Common myeloid progenitor, CD34-positive (primary cell): ENCODE data around the gene CAGE1. TPM values are rescaled to one million over a fixed set of nuclear protein-coding genes. Genes with fewer than 3 reads are reported as not detected.

ENCODE experiments used
- CTCF ChIA-PET: fragments of 350-600 bp; sonication (Branson Sonifier 250); formaldehyde crosslinking; loops from one replicate; lab custom pipeline; 2021; ENCODE audit warnings: antibody characterized with exemption; lab: Charles Lee
- POLR2A ChIA-PET: fragments of 350-600 bp; sonication (Branson Sonifier 250); formaldehyde crosslinking; loops from one replicate; lab custom pipeline; 2021; ENCODE audit warnings: antibody characterized with exemption; lab: Charles Lee
- DNase-seq, 3 donors: peaks; one replicate each; pipeline versions ENCODE4 v3.0.0 to v3.0.0-alpha.2; 2013
- H3K27ac ChIP-seq, 2 experiments: 1 replicate in 1 of 2; 2 replicates in 1 of 2; pipeline ENCODE4 v1.7.0; 2013; ENCODE audit warnings: inconsistent platforms in 2 of 2, low read length in 2 of 2, mild to moderate bottlenecking in 2 of 2, low read depth in 1 of 2, moderate library complexity in 1 of 2; ENCODE audit not compliant: severe bottlenecking in 2 of 2, insufficient read depth in 1 of 2, poor library complexity in 1 of 2
- H3K27me3 ChIP-seq, 5 experiments: replicated peaks in 2 of 5; 1 replicate in 3 of 5; 2 replicates in 2 of 5; pipeline versions ENCODE4 v1.6.1 to v1.7.0; 2013; ENCODE audit warnings: low read length in 4 of 5, mild to moderate bottlenecking in 2 of 5, moderate library complexity in 2 of 5, inconsistent platforms in 1 of 5; ENCODE audit not compliant: insufficient read depth in 5 of 5, control insufficient read depth in 4 of 5
- H3K36me3 ChIP-seq, 4 experiments: 1 replicate in 2 of 4; 2 replicates in 2 of 4; pipeline versions ENCODE4 v1.6.1 to v1.7.0; 2013; ENCODE audit warnings: low read length in 3 of 4, control low read depth in 1 of 4, mild to moderate bottlenecking in 1 of 4; ENCODE audit not compliant: control insufficient read depth in 4 of 4, insufficient read depth in 4 of 4
- H3K4me1 ChIP-seq, 4 experiments: 1 replicate in 3 of 4; 2 replicates in 1 of 4; pipeline versions ENCODE4 v1.6.1 to v1.7.1; 2013; ENCODE audit warnings: low read length in 3 of 4, mild to moderate bottlenecking in 3 of 4, control low read depth in 1 of 4, inconsistent platforms in 1 of 4, moderate library complexity in 1 of 4; ENCODE audit not compliant: control insufficient read depth in 4 of 4, insufficient read depth in 4 of 4; ENCODE audit errors: control extremely low read depth in 1 of 4
- H3K4me3 ChIP-seq, 7 experiments: 1 replicate in 4 of 7; 2 replicates in 3 of 7; pipeline versions ENCODE4 v1.5.1 to v1.7.0; 2013; ENCODE audit warnings: mild to moderate bottlenecking in 7 of 7, low read length in 6 of 7, moderate library complexity in 6 of 7, inconsistent platforms in 2 of 7, low read depth in 2 of 7, control low read depth in 1 of 7; ENCODE audit not compliant: insufficient read depth in 4 of 7, control insufficient read depth in 1 of 7; ENCODE audit errors: extremely low read depth in 1 of 7
- H3K9me3 ChIP-seq, 5 experiments: 1 replicate in 4 of 5; 2 replicates in 1 of 5; pipeline versions ENCODE4 v1.6.1 to v1.7.1; 2013; ENCODE audit warnings: low read length in 4 of 5, mild to moderate bottlenecking in 2 of 5, inconsistent platforms in 1 of 5, low read depth in 1 of 5, moderate library complexity in 1 of 5; ENCODE audit not compliant: control insufficient read depth in 4 of 5, insufficient read depth in 2 of 5; ENCODE audit errors: control extremely low read depth in 1 of 5
- WGBS: methylation state at CpG from one replicate; pipeline ENCODE4 v1.1.5; 2013; ENCODE audit not compliant: insufficient coverage; 5-methylcytosine and 5-hydroxymethylcytosine counted together
- polyA plus RNA-seq: library from polyadenylated mRNA; unstranded; fragments of 120-200 nt; gene quantifications from one replicate; pipeline ENCODE4 v1.2.1, GENCODE V29; 2013

CAGE1 gene
- polyA plus RNA-seq: 0.13 TPM

DNA sequence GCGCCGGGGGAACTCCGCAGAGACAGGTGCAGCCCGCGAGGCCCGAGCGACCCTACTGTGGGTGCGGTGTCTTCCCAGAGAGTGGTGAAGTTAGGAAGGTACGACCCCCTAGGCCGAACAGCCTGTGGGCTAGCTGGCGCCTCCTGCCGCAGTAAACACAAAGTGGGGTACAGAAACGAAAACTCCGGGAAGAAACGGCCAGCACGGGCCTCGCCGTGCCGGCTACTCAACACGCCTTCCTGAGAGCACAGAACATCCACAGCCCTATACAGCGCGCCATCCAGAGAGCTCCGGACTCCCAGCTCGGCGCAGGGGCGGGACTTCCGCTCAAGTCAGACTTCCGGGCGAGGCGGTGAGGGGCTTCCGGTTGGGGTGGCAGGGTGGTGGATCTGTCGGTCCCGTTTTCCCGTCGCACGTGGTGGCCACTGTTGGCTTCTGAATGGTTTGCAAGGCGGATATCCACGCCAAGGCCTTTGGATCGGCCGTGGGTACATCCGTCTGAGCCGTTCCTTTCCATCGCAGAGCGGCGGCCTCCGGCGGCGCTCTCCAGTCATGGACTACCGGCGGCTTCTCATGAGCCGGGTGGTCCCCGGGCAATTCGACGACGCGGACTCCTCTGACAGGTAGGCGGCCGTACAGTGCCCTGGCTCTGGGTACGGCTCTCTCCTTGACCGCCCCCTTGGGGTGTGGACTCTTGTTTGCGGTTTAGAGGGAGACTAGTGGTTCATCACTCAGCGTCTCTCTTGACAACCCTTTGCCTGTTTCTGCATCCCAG is at the start of gene CAGE1, which contains the start of gene RIOK1:
Gene CAGE1 (minus strand): TSS at position 292 of the 775 bp plus-strand sequence. CDS start 2,569 bp downstream, outside the sequence.
Gene RIOK1 (plus strand): TSS at position 358 of the 775 bp plus-strand sequence. CDS start 195 bp downstream, at position 553.
- Histone ChIP-seq H3K27ac (peak within 1 kb of the TSS; percentile 95 to 96), H3K27me3 (no peaks in the 10 kb centered on the region), H3K36me3 (peaks cover 8 to 14% (median 11%) of the 10 kb centered on the region in 4 experiments), H3K4me1 (peaks cover 16 to 30% (median 24%) of the 10 kb centered on the region in 4 experiments), H3K9me3 (no peaks in the 10 kb centered on the region), H3K4me3 (peak within 1 kb of the TSS; percentile 79 to 97 (median 85))
- CTCF ChIA-PET: interaction anchor here (1.0 to 2.6 kb wide), 10 partner anchors 9 to 210 kb away, joined by 3 to 12 read pairs (median 3); no protein-coding TSS in a partner anchor
- peak; percentile 97 to 99 (median 98) for DNase-seq
- POLR2A ChIA-PET: interaction anchor here (0.9 to 1.2 kb wide), 4 partner anchors 17 to 78 kb away, joined by 3 to 5 read pairs (median 4); partner anchors contain the start of gene SSR1
- 0% methylated on average over 54 of the region's 62 CpGs for WGBS

DNA sequence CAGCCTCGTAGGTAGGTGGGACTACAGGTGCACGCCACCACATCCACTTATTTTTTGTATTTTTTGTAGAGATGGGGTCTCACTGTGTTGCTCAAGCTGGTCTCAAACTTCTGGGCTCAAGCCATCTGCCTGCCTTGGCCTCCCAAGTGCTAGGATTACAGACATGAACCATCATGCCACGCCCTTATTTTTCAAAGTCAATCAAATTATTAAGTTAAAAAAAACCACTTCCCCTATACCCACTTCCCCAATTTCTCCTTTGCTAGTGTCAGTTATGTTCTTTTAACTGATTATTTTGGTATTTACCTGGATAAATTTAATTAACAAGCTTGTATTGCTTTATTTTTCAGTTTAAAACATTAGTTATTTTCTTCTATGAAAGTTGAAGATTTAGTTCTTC is 49.7 kb upstream of the CAGE1 start:
- H3K27me3 ChIP-seq: no peaks in the 10 kb centered on the region
- no peak overlapping the region for H3K27ac ChIP-seq
- DNase-seq: peak; percentile 54 to 81 (median 80)
- peaks cover 0 to 4% (median 0%) of the 10 kb centered on the region in 5 experiments for H3K9me3 ChIP-seq
- peaks cover 5 to 11% (median 8%) of the 10 kb centered on the region in 4 experiments for H3K4me1 ChIP-seq
- CTCF ChIA-PET: no interaction called here
- POLR2A ChIA-PET: interaction anchor here (0.8 kb wide), 1 partner anchor 313 kb away, joined by 3 read pairs; no protein-coding TSS in a partner anchor
- 0% methylated on average over 1 of the region's 3 CpGs for WGBS
- no peaks in the 10 kb centered on the region for H3K36me3 ChIP-seq
- no peak overlapping the region for H3K4me3 ChIP-seq

GRCh38 chr6:7438011-7438410 is 48.5 kb upstream of the CAGE1 start:
- H3K36me3 ChIP-seq: no peaks in the 10 kb centered on the region
- POLR2A ChIA-PET: no interaction called here
- WGBS: no CpG with 5 or more reads among the region's 3 CpGs
- no peak overlapping the region for H3K4me3 ChIP-seq
- no peak overlapping the region for H3K27ac ChIP-seq
- H3K27me3 ChIP-seq: peaks cover 0 to under 1% (median 0%) of the 10 kb centered on the region in 5 experiments
- peaks cover 5 to 11% (median 8%) of the 10 kb centered on the region in 4 experiments for H3K4me1 ChIP-seq
- peaks cover 0 to 4% (median 0%) of the 10 kb centered on the region in 5 experiments for H3K9me3 ChIP-seq
- DNase-seq: peak in 2 of 3 donors; percentile 22 to 25
- CTCF ChIA-PET: no interaction called here

- H3K9me3 ChIP-seq: peaks cover 0 to 4% (median 0%) of the 10 kb centered on the region in 5 experiments
- no peak overlapping the region for H3K4me3 ChIP-seq
- peaks cover 5 to 19% (median 16%) of the 10 kb centered on the region in 4 experiments for H3K4me1 ChIP-seq
- CTCF ChIA-PET: interaction anchor here (1.1 kb wide), 1 partner anchor 10 kb away, joined by 3 read pairs; no protein-coding TSS in a partner anchor
- H3K27me3 ChIP-seq: peaks cover 0 to 4% (median 0%) of the 10 kb centered on the region in 5 experiments
- H3K36me3 ChIP-seq: no peaks in the 10 kb centered on the region
- no CpG with 5 or more reads among the region's 1 CpG for WGBS
- no peak for DNase-seq
- H3K27ac ChIP-seq: no peak overlapping the region
- POLR2A ChIA-PET: no interaction called here
These were observed 45.1 kb upstream of the CAGE1 start for GRCh38 chr6:7434672-7435071.

DNA sequence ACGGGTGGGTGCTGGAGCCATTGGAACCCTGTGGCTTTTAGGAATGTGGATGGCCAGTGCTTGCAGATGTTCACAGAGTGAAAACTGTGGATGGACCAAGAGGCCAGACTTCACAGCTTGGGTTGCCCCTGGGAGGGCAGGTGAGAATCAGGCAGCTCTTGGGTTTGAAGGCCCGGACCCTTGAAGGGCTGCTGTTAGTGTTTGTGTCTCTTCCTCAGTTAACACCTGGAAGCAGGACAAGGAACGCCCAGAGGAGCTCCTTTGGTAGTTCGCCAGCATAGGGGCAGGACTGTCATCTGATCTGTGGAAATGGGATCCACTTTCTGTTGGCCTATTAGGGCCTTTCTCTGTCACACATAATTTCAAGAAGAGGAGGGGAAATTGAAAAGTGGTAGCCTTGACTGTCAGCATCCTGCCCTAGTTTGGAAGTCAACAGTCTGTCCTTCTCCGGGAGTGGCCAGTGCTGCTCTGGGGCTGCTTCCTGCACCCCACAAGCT is 43.6 kb upstream of the CAGE1 start:
- Histone ChIP-seq H3K27ac (no peak overlapping the region), H3K36me3 (no peaks in the 10 kb centered on the region), H3K4me1 (peaks cover 0 to 12% (median 10%) of the 10 kb centered on the region in 4 experiments), H3K4me3 (no peak overlapping the region), H3K9me3 (peaks cover 0 to 4% (median 0%) of the 10 kb centered on the region in 5 experiments), H3K27me3 (peaks cover 0 to 4% (median 0%) of the 10 kb centered on the region in 5 experiments)
- DNase-seq: no peak
- POLR2A ChIA-PET: no interaction called here
- CTCF ChIA-PET: no interaction called here
- 100% methylated on average over 4 of the region's 5 CpGs for WGBS

DNA sequence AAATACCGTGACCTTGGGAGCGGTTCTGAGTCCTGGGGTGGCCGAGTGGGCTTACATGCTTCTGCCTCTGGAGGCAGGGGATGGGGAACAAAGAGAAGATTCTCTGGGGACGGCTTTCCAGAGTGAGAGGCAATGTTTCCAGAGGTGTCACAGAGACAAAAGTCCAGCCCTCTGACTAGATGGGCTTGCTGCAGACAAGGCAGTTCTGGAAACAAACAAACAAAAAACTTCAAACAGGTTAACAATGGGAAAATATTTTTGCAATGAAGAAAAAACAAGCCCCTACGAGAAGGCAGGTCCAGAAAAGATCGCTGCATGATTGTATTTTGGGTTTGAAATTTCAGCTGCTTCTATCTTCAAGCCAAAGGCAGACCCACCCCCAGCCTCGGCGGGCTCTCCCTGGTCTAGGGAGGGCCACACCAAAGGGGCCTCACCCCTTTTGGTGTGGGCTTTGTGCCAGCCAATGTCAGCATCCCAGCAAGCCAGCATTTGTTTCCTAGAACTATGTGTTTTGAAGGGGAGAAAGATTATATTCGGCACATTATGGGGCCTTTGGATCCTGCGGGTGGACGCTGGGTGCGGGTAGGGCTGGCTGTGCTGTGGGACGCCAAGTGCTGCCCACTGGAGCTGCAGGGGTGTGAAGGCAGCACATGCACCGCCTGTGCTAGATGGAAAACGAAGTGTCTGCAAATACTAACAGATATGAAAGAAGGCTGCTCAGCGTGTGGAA is 43.0 kb upstream of the CAGE1 start:
- ChIA-PET CTCF (no interaction called here), POLR2A (no interaction called here)
- 94% methylated on average over 13 of the region's 16 CpGs for whole genome bisulfite sequencing
- Histone ChIP-seq H3K27me3 (peaks cover 0 to 4% (median 0%) of the 10 kb centered on the region in 5 experiments), H3K4me3 (no peak overlapping the region), H3K9me3 (peaks cover 0 to 4% (median 0%) of the 10 kb centered on the region in 5 experiments), H3K4me1 (peaks cover 0 to 12% (median 10%) of the 10 kb centered on the region in 4 experiments), H3K27ac (no peak overlapping the region), H3K36me3 (no peaks in the 10 kb centered on the region)
- DNase-seq: no peak
